ENCODE measurements around the gene ENTPD7.
A peak's percentile ranks its signal among the peaks of the same experiment; 100 is the strongest.
"Not testable (repeated sequence)": the region's sequence is repeated elsewhere in the genome, so short reads cannot be mapped to it uniquely, and the experiment has no call there.

The ENTPD7 gene

GRCh38 chr10:99693933-99694583 is 34.7 kb downstream of the ENTPD7 start:
- no peak for DNase-seq (ENCODE audit: low spot score)

GRCh38 chr10:99695761-99696160 is 36.5 kb downstream of the ENTPD7 start:
- DNase-seq (ENCODE audit: low spot score) = no peak

- DNase-seq (ENCODE audit: low spot score) = peak; percentile 4
Measured at GRCh38 chr10:99698504-99699080, 39.3 kb downstream of the ENTPD7 start.

DNA sequence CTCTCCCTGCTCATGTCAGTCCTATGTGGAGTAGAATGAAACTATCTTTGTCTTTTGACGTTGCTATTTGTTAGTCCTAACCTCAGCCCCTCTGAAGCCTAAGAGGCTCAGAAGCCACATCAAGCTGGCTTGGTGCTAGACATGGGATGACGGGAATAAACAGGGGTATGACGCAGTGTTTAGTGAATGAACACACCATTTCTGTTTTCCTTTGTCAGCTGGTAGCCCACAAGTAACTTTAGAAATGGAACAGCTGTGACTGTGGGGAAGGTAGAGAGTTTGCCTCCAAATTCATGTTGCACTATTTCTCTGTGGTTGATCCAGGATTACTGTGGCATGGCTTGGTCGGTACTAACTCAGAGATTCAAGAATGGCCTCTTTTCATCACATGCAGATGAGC is 41.3 kb downstream of the ENTPD7 start:
- DNase-seq (ENCODE audit: low spot score) = no peak

GRCh38 chr10:99708428-99709012 is 49.2 kb downstream of the ENTPD7 start:
- no peak for DNase-seq (ENCODE audit: low spot score)

GRCh38 chr10:99709480-99710229 is 50.3 kb downstream of the ENTPD7 start:
- no peak for DNase-seq (ENCODE audit: low spot score)

GRCh38 chr10:99711129-99711719 is 51.9 kb downstream of the ENTPD7 start:
- peak; percentile 29 for DNase-seq (ENCODE audit: low spot score)

GRCh38 chr10:99714446-99714845 is 55.1 kb downstream of the ENTPD7 start:
- DNase-seq (ENCODE audit: low spot score) = no peak

DNA sequence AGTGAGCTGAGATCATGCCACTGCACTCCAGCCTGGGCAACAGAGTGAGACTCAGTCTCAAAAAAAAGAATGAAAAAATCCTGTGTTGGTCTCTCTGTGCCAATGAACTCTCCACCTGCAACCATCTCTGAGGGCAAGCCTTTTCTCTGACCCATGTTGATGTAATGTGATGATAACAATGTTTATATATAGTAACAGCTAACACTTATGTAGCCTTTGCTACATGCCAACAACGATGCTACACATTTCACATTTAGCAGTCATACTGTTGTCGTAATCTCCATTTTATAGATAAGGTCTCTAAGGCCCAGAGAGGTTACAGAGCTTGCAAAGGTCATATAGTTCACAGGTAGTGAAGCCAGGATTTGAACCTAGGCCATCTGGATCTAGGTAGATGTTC is 61.1 kb downstream of the ENTPD7 start:
- no peak for DNase-seq (ENCODE audit: low spot score)

- DNase-seq (ENCODE audit: low spot score) = no peak
Measured at GRCh38 chr10:99730026-99730425, 70.7 kb downstream of the ENTPD7 start.

GRCh38 chr10:99731306-99732032 is 72.2 kb downstream of the ENTPD7 start:
- no peak for DNase-seq (ENCODE audit: low spot score)

- DNase-seq (ENCODE audit: low spot score) = peak; percentile 90
Measured at GRCh38 chr10:99732033-99732842, 72.9 kb downstream of the ENTPD7 start, which contains the start of the genes COX15 and CUTC. Gene COX15 (minus strand): TSS chr10:99732127. CDS start chr10:99732049, 78 bp downstream. Gene CUTC (plus strand): TSS chr10:99732234. CDS start chr10:99732349, 115 bp downstream.

DNA sequence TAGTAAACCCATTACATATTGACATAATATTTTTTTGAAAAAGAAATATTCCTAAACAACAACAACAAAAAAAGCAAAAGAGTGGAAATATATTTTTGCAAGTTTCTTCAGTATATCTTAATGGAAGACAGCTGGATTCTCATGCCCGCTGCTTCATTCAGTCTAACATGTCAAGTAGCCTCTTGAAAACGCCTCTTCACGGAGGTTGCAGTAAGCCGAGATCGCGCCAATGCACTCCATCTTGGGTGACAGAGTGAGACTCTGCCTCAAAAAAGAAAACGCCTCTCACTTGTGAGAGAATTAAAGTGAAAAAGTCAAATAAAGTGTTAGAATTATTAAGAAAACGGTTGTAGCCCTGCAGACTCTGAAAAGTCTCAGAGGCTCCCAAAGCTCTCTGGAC is 74.1 kb downstream of the ENTPD7 start:
- no peak for DNase-seq (ENCODE audit: low spot score)

DNA sequence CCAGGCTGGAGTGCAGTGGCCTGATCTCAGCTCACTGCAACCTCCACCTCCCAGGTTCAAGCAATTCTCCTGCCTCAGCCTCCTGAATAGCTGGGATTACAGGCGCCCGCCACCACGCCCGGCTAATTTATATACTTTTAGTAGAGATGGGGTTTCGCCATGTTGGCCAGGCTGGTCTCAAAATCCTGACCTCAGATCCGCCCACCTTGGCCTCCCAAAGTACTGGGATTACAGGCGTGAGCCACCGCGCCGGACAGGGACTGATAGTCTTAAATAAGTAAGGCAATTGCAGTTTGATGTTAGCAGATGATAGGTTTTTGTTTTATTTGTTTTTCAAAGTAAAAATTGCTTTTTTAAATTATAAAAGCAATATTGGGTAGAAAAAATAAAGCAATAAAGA is 74.8 kb downstream of the ENTPD7 start:
- not testable (repeated sequence) for DNase-seq (ENCODE audit: low spot score)

- DNase-seq (ENCODE audit: low spot score) = no peak
Measured at GRCh38 chr10:99740260-99740659, 81.0 kb downstream of the ENTPD7 start.

- DNase-seq (ENCODE audit: low spot score) = no peak
Measured at GRCh38 chr10:99740933-99741559, 81.7 kb downstream of the ENTPD7 start.

DNA sequence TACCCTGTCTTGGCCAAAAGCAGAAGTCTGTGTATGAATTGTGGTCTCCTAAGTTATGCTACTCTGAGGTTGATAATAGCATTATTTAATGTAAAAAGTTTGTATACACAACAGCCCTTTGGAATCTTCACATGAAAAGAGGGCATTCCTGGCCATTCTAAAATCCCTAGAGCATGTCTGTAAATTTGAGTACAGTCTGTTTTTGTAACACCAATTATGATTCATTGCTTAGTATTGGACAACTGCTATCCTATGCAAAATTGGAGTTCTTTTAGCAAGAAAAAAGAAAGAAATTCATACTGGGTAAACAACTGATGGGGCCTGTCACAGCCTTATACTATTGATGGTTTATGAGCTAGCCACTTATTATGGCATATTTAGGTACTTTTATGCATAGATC is 82.9 kb downstream of the ENTPD7 start:
- DNase-seq (ENCODE audit: low spot score) = no peak

GRCh38 chr10:99742701-99743100 is 83.4 kb downstream of the ENTPD7 start:
- DNase-seq (ENCODE audit: low spot score) = no peak

- no peak for DNase-seq (ENCODE audit: low spot score)
Measured at GRCh38 chr10:99743841-99744240, 84.5 kb downstream of the ENTPD7 start.

DNA sequence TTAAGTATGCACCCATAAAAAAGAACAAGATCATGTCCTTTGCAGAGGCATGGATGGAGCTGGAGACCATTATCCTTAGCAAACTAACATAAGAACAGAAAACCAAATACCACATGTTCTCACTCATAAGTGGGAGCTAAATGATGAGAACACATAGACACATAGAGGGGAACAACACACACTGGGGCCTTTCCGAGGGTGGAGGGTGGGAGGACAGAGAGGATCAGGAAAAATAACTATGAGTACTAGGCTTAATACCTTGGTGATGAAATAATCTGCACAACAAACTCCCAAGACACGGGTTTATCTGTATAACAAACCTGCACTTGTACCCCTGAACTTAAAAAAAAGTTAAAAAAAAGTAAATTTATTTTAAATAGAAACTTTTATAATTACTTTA is 86.9 kb downstream of the ENTPD7 start:
- not testable (repeated sequence) for DNase-seq (ENCODE audit: low spot score)

Data from HuH-7 (cell line).